ENCODE measurements around the gene SEPHS2. TPM values are rescaled to one million over a fixed set of nuclear protein-coding genes. Genes with fewer than 3 reads are reported as not detected.

The SEPHS2 gene
- total RNA-seq, 1 experiment from 2014 or later: 52.6 TPM

GRCh38 chr16:30413112-30413806, 32.4 kb downstream of the SEPHS2 start:
- no peak overlapping the region for H2BK5ac ChIP-seq (ENCODE audit: insufficient read length, low read length)
- H3K23me2 ChIP-seq (ENCODE audit: insufficient read length, low read depth, low read length, poor library complexity, severe bottlenecking): peaks cover 5% of the 10 kb centered on the region
- no peak overlapping the region for H4K91ac ChIP-seq (ENCODE audit: insufficient read length, low read depth, low read length)
- no peak overlapping the region for H2BK20ac ChIP-seq (ENCODE audit: low read depth, low read length, poor library complexity, severe bottlenecking)
- H3K4me1 Mint-ChIP-seq: peaks cover 7 to 15% of the 10 kb centered on the region in 2 experiments
- H3K18ac ChIP-seq (ENCODE audit: insufficient read length, low read depth, low read length): no peak overlapping the region
- H2AFZ ChIP-seq (ENCODE audit: low read length): no peak overlapping the region
- H3K23ac ChIP-seq (ENCODE audit: insufficient read length, low read depth, low read length): no peak overlapping the region
- no peak overlapping the region for H3T11ph ChIP-seq (ENCODE audit: low read length)
- H3K4me1 ChIP-seq (ENCODE audit: insufficient read depth, low read length): no peaks in the 10 kb centered on the region
- no peak overlapping the region for H3K9ac ChIP-seq (ENCODE audit: extremely low read depth, insufficient read length, low read length)
- no peak overlapping the region for H3K4me2 ChIP-seq (ENCODE audit: insufficient read depth, insufficient read length, low read length)
- no peak overlapping the region for H3K27ac ChIP-seq (ENCODE audit: insufficient read length, low read depth, low read length)
- no peak overlapping the region for H2BK12ac ChIP-seq (ENCODE audit: insufficient read length, low read depth, low read length)
- H3K36me3 Mint-ChIP-seq (ENCODE audit: insufficient read depth in 1 of 3, low read depth in 3 of 3): peaks cover 26 to 42% (median 38%) of the 10 kb centered on the region in 3 experiments; a peak in 6 of 7 replicates
- H3K27ac Mint-ChIP-seq: 0 out of 7 replicates have a peak overlapping the region, but pooled peaks of 1 of the 3 experiments have one; percentile 10
- no peaks in the 10 kb centered on the region for H4K20me1 ChIP-seq (ENCODE audit: control insufficient read depth, insufficient read depth, insufficient read length)
- no peak overlapping the region for H4K8ac ChIP-seq (replicated peaks; ENCODE audit: insufficient read length, low read depth, low read length)
- no peak overlapping the region for H3K4me3 Mint-ChIP-seq
- H3K4ac ChIP-seq (ENCODE audit: low read depth, low read length): no peak overlapping the region
- H3K56ac ChIP-seq (ENCODE audit: insufficient read length, low read depth, low read length): no peak overlapping the region
- no peaks in the 10 kb centered on the region for H3K27me3 Mint-ChIP-seq (ENCODE audit: low read depth)
- H2AK5ac ChIP-seq (ENCODE audit: insufficient read length, low read length): no peak overlapping the region
- no peak overlapping the region for H3K14ac ChIP-seq (ENCODE audit: insufficient read depth, low read length)
- 0 out of 2 replicates have a peak, but pooled peaks cover 1% of the 10 kb centered on the region for H3K79me2 ChIP-seq (ENCODE audit: insufficient read depth, low read length)
- TF ChIP-seq CTCF (conservative IDR thresholded peaks at IDR 0.05): no peak
- H2BK15ac ChIP-seq (ENCODE audit: low read depth, low read length): no peak overlapping the region
- no CpG with 5 or more reads among the region's 6 CpGs for WGBS (ENCODE audit: extremely low coverage, insufficient read length, low lambda C conversion rate)
- H4K5ac ChIP-seq (ENCODE audit: insufficient read length, low read depth, low read length): no peak overlapping the region
- H3K9me3 Mint-ChIP-seq: no peaks in the 10 kb centered on the region
- no peak overlapping the region for H2BK120ac ChIP-seq (ENCODE audit: low read depth, low read length, poor library complexity, severe bottlenecking)
- H3K79me1 ChIP-seq (ENCODE audit: insufficient read depth, low read depth, low read length, poor library complexity, severe bottlenecking): no peaks in the 10 kb centered on the region
- DNase-seq: no peak
- H3K27me3 ChIP-seq (ENCODE audit: insufficient read depth, low read length): no peaks in the 10 kb centered on the region
- no peaks in the 10 kb centered on the region for H3K9me3 ChIP-seq (ENCODE audit: control insufficient read depth, low read depth, low read length)
